SH-SY5Y (cell line): ENCODE results near the gene CASQ2.

ENCODE experiments used
- GATA2 ChIP-seq: IDR thresholded peaks from 2 replicates; pipeline ENCODE4 v1.6.1; 2011; ENCODE audit warnings: mild to moderate bottlenecking, low read depth, low read length
- GATA3 ChIP-seq: IDR thresholded peaks from 2 replicates; pipeline ENCODE4 v1.6.1; 2011; ENCODE audit warnings: low read depth, mild to moderate bottlenecking, low read length, moderate library complexity

- no peak for TF ChIP-seq GATA2
- TF ChIP-seq GATA3: no peak
Observed at GRCh38 chr1:115670476-115671175, 97.9 kb downstream of the CASQ2 start.
